Kidney epithelial cell (primary cell): ENCODE data around the gene PLCB1. TPM values are rescaled to one million over a fixed set of nuclear protein-coding genes. Genes with fewer than 3 reads are reported as not detected.

ENCODE experiments used
- DNase-seq: peaks from one replicate; pipeline ENCODE4 v3.0.0-alpha.2; 2010; ENCODE audit warnings: low read depth
- H3K27me3 ChIP-seq: 2 replicates; pipeline ENCODE4 v1.6.0; 2011; ENCODE audit warnings: low read length; ENCODE audit not compliant: control insufficient read depth, insufficient read depth
- H3K36me3 ChIP-seq: 2 replicates; pipeline ENCODE4 v1.5.1; 2011; ENCODE audit warnings: low read length; ENCODE audit not compliant: control insufficient read depth, insufficient read depth
- H3K4me3 ChIP-seq: 2 replicates; pipeline ENCODE4 v1.5.1; 2011; ENCODE audit warnings: low read depth, mild to moderate bottlenecking, control low read depth, low read length
- total RNA-seq: library from RNA; depleted of rRNA; stranded (reverse); fragments of >200 nt; gene quantifications from 2 replicates; pipeline ENCODE4 v1.2.3, GENCODE V29; 2015
- TF ChIP-seq, protein P1 (sequence below): IDR thresholded peaks from 2 replicates; pipeline ENCODE4 v1.5.1; 2011; ENCODE audit warnings: mild to moderate bottlenecking, moderate library complexity, low read length, control low read depth, inconsistent platforms; ENCODE audit not compliant: insufficient read depth, poor library complexity, severe bottlenecking

Gene PLCB1
- total RNA-seq, 1 donor from 2014 or later: 5.1 TPM

- Histone ChIP-seq H3K36me3 (no peaks in the 10 kb centered on the region), H3K27me3 (no peaks in the 10 kb centered on the region), H3K4me3 (no peak overlapping the region)
- TF ChIP-seq, protein P1, sequence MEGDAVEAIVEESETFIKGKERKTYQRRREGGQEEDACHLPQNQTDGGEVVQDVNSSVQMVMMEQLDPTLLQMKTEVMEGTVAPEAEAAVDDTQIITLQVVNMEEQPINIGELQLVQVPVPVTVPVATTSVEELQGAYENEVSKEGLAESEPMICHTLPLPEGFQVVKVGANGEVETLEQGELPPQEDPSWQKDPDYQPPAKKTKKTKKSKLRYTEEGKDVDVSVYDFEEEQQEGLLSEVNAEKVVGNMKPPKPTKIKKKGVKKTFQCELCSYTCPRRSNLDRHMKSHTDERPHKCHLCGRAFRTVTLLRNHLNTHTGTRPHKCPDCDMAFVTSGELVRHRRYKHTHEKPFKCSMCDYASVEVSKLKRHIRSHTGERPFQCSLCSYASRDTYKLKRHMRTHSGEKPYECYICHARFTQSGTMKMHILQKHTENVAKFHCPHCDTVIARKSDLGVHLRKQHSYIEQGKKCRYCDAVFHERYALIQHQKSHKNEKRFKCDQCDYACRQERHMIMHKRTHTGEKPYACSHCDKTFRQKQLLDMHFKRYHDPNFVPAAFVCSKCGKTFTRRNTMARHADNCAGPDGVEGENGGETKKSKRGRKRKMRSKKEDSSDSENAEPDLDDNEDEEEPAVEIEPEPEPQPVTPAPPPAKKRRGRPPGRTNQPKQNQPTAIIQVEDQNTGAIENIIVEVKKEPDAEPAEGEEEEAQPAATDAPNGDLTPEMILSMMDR: no peak
- no peak for DNase-seq
Observed at GRCh38 chr20:8933381-8933807, 801.3 kb downstream of the PLCB1 start.

DNA sequence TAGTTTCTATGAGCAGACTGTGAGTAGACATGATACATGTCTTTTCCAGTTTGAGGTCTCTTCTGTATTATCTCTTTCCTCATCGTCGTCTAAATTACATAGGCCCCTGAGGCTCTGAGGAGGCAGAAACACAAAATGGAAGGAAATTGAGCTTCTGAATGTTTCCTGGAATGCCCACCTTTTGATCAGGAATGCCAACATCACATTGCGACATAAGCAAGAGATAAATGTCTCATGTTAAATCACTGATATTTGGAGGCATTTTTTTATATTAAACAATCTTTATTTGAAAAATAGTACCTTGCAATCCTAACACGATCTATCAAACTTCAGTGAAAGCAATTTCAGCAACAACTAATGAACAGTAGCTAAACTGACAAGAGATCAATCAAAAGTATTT lies 802.3 kb downstream of the PLCB1 start:
- H3K36me3 ChIP-seq: no peaks in the 10 kb centered on the region
- H3K27me3 ChIP-seq: no peaks in the 10 kb centered on the region
- no peak for DNase-seq
- no peak overlapping the region for H3K4me3 ChIP-seq
- TF ChIP-seq, protein P1: no peak

Other genes with a start within 250 kb of the PLCB1 start
- gene HAO1, start 191.8 kb upstream of the PLCB1 start, total RNA-seq: not detected in 2 replicates
- gene TMX4, start 112.5 kb upstream of the PLCB1 start, total RNA-seq: 17.9 and 18.8 TPM in 2 replicates